ENCODE results near the gene FXYD2. TPM values are rescaled to one million over a fixed set of nuclear protein-coding genes. Genes with fewer than 3 reads are reported as not detected.

FXYD2 gene
- total and polyA plus RNA-seq, 12 donors: 0.40 to 6.0 (median 1.8) TPM

DNA sequence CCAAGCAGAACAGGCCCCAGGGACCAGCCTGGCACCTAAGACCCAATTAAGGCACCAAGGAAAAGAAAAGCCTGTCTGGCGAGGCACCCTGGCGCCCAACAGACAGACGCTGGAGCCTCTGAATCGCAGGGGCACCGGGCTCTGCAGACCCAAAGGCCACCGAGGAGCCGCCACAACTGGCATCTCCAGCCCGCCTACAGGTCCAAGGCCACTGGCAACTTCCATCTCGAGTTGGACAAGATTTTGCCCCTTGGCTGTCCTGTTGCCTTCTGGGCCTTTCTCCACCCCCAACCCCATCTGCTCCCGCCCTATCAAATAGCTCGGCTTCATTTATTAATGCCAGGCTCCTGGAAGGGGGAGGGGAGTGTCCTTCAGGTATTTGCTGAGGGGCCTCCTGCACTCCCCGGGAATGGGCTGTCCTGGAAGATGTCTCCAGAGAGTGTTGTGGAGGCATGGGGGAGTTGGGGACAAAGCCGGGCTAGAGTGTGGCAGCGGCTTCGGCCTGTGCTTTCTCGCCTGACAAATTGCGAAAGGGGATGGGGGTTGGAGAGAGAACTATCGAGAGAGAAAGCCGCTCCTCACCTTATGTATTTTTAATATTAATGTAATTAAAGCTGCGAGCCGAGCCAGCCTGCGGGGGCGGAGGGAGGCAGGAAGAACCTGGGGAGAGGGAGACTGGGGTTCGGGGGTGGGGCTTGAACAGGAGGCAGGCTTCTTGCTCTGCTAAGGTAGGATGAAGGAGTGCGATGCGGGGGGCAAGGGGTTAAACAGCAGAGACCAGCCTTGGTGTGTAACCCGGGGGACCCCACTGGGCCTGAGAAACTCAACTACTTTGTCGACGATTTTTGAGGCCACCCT is 29.5 kb downstream of the FXYD2 start:
- Histone ChIP-seq H3K36me3 (no peaks in the 10 kb centered on the region), H3K27ac (no peak overlapping the region), H3K9me3 (no peaks in the 10 kb centered on the region), H3K4me3 (no peak overlapping the region), H3K4me1 (peaks cover 6 to 23% (median 19%) of the 10 kb centered on the region in 9 donors), H3K27me3 (peaks cover 11 to 67% (median 53%) of the 10 kb centered on the region in 7 donors)
- intact Hi-C loops (cut with DNase I): no loop called here
- TF ChIP-seq, protein P1, sequence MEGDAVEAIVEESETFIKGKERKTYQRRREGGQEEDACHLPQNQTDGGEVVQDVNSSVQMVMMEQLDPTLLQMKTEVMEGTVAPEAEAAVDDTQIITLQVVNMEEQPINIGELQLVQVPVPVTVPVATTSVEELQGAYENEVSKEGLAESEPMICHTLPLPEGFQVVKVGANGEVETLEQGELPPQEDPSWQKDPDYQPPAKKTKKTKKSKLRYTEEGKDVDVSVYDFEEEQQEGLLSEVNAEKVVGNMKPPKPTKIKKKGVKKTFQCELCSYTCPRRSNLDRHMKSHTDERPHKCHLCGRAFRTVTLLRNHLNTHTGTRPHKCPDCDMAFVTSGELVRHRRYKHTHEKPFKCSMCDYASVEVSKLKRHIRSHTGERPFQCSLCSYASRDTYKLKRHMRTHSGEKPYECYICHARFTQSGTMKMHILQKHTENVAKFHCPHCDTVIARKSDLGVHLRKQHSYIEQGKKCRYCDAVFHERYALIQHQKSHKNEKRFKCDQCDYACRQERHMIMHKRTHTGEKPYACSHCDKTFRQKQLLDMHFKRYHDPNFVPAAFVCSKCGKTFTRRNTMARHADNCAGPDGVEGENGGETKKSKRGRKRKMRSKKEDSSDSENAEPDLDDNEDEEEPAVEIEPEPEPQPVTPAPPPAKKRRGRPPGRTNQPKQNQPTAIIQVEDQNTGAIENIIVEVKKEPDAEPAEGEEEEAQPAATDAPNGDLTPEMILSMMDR (IDR thresholded peaks at IDR 0.05): no peak
- ATAC-seq: no peak
- WGBS, 2 donors: 49 to 54% methylated on average over 29 of the region's 29 CpGs
- DNase-seq: no peak

DNA sequence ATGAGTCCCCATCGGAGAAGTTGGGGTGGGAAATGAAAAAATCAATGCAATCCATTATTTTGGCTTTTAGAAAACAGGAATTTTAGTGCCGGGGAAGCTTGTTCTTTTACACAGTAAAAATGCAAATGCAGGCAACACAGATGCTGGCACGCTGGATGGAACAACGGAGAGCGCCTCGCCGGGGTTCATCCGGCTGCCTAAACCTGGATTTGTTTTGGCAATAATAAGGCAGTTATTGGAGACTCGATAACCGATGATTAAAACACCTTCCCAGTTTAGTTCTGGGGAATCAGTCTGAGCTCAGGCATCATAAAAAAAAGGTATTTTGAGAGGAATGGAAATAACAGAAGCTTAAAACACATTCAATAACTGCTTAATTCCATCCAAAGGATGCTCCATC is 30.4 kb downstream of the FXYD2 start:
- intact Hi-C loops (cut with DNase I): no loop called here

DNA sequence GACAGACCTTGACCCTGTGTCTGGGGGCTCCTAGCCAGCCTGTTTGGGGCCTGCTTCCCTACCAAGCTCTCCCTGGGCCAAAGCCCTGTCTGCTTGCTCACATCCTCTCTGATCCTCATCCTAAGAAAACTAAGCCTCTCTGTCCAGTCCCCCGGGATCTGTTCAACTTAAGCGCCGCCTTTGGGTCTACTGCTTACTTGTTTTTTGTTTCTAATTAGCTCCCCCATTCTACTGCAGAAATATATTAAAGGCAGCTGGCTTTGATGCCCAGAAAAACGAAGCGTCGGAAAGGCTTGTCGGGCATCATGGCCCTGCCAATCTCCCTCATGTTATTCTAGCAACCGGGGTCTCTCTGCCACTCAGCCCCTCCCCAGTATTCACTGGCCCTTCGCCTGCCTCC is 31.0 kb downstream of the FXYD2 start:
- no peak for ATAC-seq
- H3K4me1 ChIP-seq: peaks cover 6 to 23% (median 19%) of the 10 kb centered on the region in 9 donors
- H3K36me3 ChIP-seq: no peaks in the 10 kb centered on the region
- no peak overlapping the region for H3K4me3 ChIP-seq
- peaks cover 11 to 57% (median 53%) of the 10 kb centered on the region in 7 donors for H3K27me3 ChIP-seq
- WGBS, 2 donors: 89 to 92% methylated on average over 9 of the region's 9 CpGs
- no peak for DNase-seq
- H3K27ac ChIP-seq: no peak overlapping the region
- intact Hi-C loops (cut with DNase I): no loop called here
- no peaks in the 10 kb centered on the region for H3K9me3 ChIP-seq
- TF ChIP-seq, protein P1 (IDR thresholded peaks at IDR 0.05): no peak

More for the DNA sequence above, 30.4 kb downstream of the FXYD2 start:
- TF ChIP-seq, protein P1 (IDR thresholded peaks at IDR 0.05): no peak
- H3K27me3 ChIP-seq: peaks cover 11 to 62% (median 53%) of the 10 kb centered on the region in 7 donors
- H3K36me3 ChIP-seq: no peaks in the 10 kb centered on the region
- ATAC-seq (no peak), DNase-seq (no peak)
- WGBS, 2 donors: 86 to 89% methylated on average over 10 of the region's 10 CpGs
- H3K9me3 ChIP-seq: no peaks in the 10 kb centered on the region
- H3K27ac ChIP-seq: no peak overlapping the region
- H3K4me1 ChIP-seq: peaks cover 6 to 23% (median 19%) of the 10 kb centered on the region in 9 donors
- H3K4me3 ChIP-seq: no peak overlapping the region

DNA sequence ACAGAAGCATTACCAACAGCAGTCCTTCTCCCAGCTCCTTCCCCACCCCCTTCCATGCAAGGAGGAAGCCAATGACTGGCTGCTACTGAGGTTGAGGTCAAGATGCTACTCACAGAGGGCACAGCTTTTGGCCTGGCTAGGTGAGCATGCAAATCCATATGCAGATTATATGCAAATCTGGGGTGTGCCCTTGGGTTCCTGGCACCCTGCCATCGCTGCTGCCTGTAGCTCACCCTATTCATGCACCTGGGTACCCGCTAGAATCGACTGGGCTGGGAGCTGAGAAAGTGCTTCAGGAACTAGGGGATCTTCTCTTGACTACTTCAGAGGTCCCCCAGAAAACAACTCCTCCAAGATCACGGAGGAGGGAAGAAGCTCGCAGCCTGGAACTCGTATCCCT is 31.6 kb downstream of the FXYD2 start:
- Histone ChIP-seq H3K4me3 (no peak overlapping the region), H3K36me3 (no peaks in the 10 kb centered on the region), H3K27me3 (peaks cover 11 to 54% (median 51%) of the 10 kb centered on the region in 7 donors), H3K9me3 (no peaks in the 10 kb centered on the region), H3K4me1 (peaks cover 6 to 23% (median 19%) of the 10 kb centered on the region in 9 donors), H3K27ac (no peak overlapping the region)
- intact Hi-C loops (cut with DNase I): no loop called here
- DNase-seq (no peak), ATAC-seq (no peak)
- WGBS, 2 donors: 90 to 91% methylated on average over 6 of the region's 6 CpGs
- TF ChIP-seq, protein P1 (IDR thresholded peaks at IDR 0.05): no peak
